Measurements from ENCODE around the gene FAM209A.
"Not testable (repeated sequence)": the region's sequence is repeated elsewhere in the genome, so short reads cannot be mapped to it uniquely, and the experiment has no call there.

FAM209A gene

GRCh38 chr20:56524444-56524843 lies at the start of gene FAM209A:
Gene FAM209A, plus strand, starts transcription at chr20:56524744. Its CDS starts 65 bp downstream, at chr20:56524809.
- H3K9ac ChIP-seq (ENCODE audit: low read depth, low read length); H3K4me3 ChIP-seq (ENCODE audit: low read depth, low read length); H3K36me3 ChIP-seq (ENCODE audit: control insufficient read depth, insufficient read depth, low read length); H3K27ac ChIP-seq (ENCODE audit: low read depth, low read length); H3K27me3 ChIP-seq (ENCODE audit: control insufficient read depth, insufficient read depth, low read length); H3K4me1 ChIP-seq (ENCODE audit: control insufficient read depth, insufficient read depth, low read length): not testable (repeated sequence)
- H3K9me3 ChIP-seq (ENCODE audit: control insufficient read depth, insufficient read depth, low read length) = peaks cover 17% of the 10 kb centered on the region

GRCh38 chr20:56483970-56484369 lies 40.6 kb upstream of the FAM209A start:
- no peaks in the 10 kb centered on the region for H3K27me3 ChIP-seq (ENCODE audit: control insufficient read depth, insufficient read depth, low read length)
- H3K9me3 ChIP-seq (ENCODE audit: control insufficient read depth, insufficient read depth, low read length) = no peaks in the 10 kb centered on the region
- no peak overlapping the region for H3K9ac ChIP-seq (ENCODE audit: low read depth, low read length)
- no peaks in the 10 kb centered on the region for H3K4me1 ChIP-seq (ENCODE audit: control insufficient read depth, insufficient read depth, low read length)
- no peak overlapping the region for H3K27ac ChIP-seq (ENCODE audit: low read depth, low read length)
- H3K4me3 ChIP-seq (ENCODE audit: low read depth, low read length) = no peak overlapping the region
- peaks cover 67% of the 10 kb centered on the region for H3K36me3 ChIP-seq (ENCODE audit: control insufficient read depth, insufficient read depth, low read length)

GRCh38 chr20:56487216-56487615 lies 37.3 kb upstream of the FAM209A start:
- Histone ChIP-seq H3K27ac (ENCODE audit: low read depth, low read length) (no peak overlapping the region), H3K9ac (ENCODE audit: low read depth, low read length) (no peak overlapping the region), H3K4me1 (ENCODE audit: control insufficient read depth, insufficient read depth, low read length) (no peaks in the 10 kb centered on the region), H3K9me3 (ENCODE audit: control insufficient read depth, insufficient read depth, low read length) (no peaks in the 10 kb centered on the region), H3K27me3 (ENCODE audit: control insufficient read depth, insufficient read depth, low read length) (no peaks in the 10 kb centered on the region), H3K4me3 (ENCODE audit: low read depth, low read length) (no peak overlapping the region), H3K36me3 (ENCODE audit: control insufficient read depth, insufficient read depth, low read length) (peaks cover 52% of the 10 kb centered on the region)

- Histone ChIP-seq H3K9ac (ENCODE audit: low read depth, low read length) (no peak overlapping the region), H3K9me3 (ENCODE audit: control insufficient read depth, insufficient read depth, low read length) (no peaks in the 10 kb centered on the region), H3K36me3 (ENCODE audit: control insufficient read depth, insufficient read depth, low read length) (peaks cover 43% of the 10 kb centered on the region), H3K27me3 (ENCODE audit: control insufficient read depth, insufficient read depth, low read length) (no peaks in the 10 kb centered on the region), H3K4me1 (ENCODE audit: control insufficient read depth, insufficient read depth, low read length) (no peaks in the 10 kb centered on the region), H3K27ac (ENCODE audit: low read depth, low read length) (no peak overlapping the region), H3K4me3 (ENCODE audit: low read depth, low read length) (no peak overlapping the region)
Measured at GRCh38 chr20:56488566-56488965, 36.0 kb upstream of the FAM209A start.

GRCh38 chr20:56501116-56501515 lies 23.4 kb upstream of the FAM209A start:
- Histone ChIP-seq H3K36me3 (ENCODE audit: control insufficient read depth, insufficient read depth, low read length) (0 out of 2 replicates have a peak, but pooled peaks cover 6% of the 10 kb centered on the region), H3K27ac (ENCODE audit: low read depth, low read length) (no peak overlapping the region), H3K4me1 (ENCODE audit: control insufficient read depth, insufficient read depth, low read length) (no peaks in the 10 kb centered on the region), H3K27me3 (ENCODE audit: control insufficient read depth, insufficient read depth, low read length) (no peaks in the 10 kb centered on the region), H3K9me3 (ENCODE audit: control insufficient read depth, insufficient read depth, low read length) (no peaks in the 10 kb centered on the region), H3K9ac (ENCODE audit: low read depth, low read length) (no peak overlapping the region), H3K4me3 (ENCODE audit: low read depth, low read length) (no peak overlapping the region)

- Histone ChIP-seq H3K4me3 (ENCODE audit: low read depth, low read length) (no peak overlapping the region), H3K36me3 (ENCODE audit: control insufficient read depth, insufficient read depth, low read length) (no peaks in the 10 kb centered on the region), H3K9ac (ENCODE audit: low read depth, low read length) (no peak overlapping the region), H3K27ac (ENCODE audit: low read depth, low read length) (no peak overlapping the region), H3K9me3 (ENCODE audit: control insufficient read depth, insufficient read depth, low read length) (no peaks in the 10 kb centered on the region), H3K4me1 (ENCODE audit: control insufficient read depth, insufficient read depth, low read length) (no peaks in the 10 kb centered on the region), H3K27me3 (ENCODE audit: control insufficient read depth, insufficient read depth, low read length) (no peaks in the 10 kb centered on the region)
Measured at GRCh38 chr20:56503916-56504315, 20.6 kb upstream of the FAM209A start.

GRCh38 chr20:56504373-56505005 lies 20.1 kb upstream of the FAM209A start:
- Histone ChIP-seq H3K9me3 (ENCODE audit: control insufficient read depth, insufficient read depth, low read length) (no peaks in the 10 kb centered on the region), H3K4me1 (ENCODE audit: control insufficient read depth, insufficient read depth, low read length) (no peaks in the 10 kb centered on the region), H3K36me3 (ENCODE audit: control insufficient read depth, insufficient read depth, low read length) (no peaks in the 10 kb centered on the region), H3K4me3 (ENCODE audit: low read depth, low read length) (no peak overlapping the region), H3K27me3 (ENCODE audit: control insufficient read depth, insufficient read depth, low read length) (no peaks in the 10 kb centered on the region), H3K27ac (ENCODE audit: low read depth, low read length) (no peak overlapping the region), H3K9ac (ENCODE audit: low read depth, low read length) (no peak overlapping the region)

GRCh38 chr20:56506103-56506502 lies 18.4 kb upstream of the FAM209A start:
- Histone ChIP-seq H3K27me3 (ENCODE audit: control insufficient read depth, insufficient read depth, low read length) (no peaks in the 10 kb centered on the region), H3K9me3 (ENCODE audit: control insufficient read depth, insufficient read depth, low read length) (no peaks in the 10 kb centered on the region), H3K36me3 (ENCODE audit: control insufficient read depth, insufficient read depth, low read length) (no peaks in the 10 kb centered on the region), H3K4me1 (ENCODE audit: control insufficient read depth, insufficient read depth, low read length) (no peaks in the 10 kb centered on the region), H3K4me3 (ENCODE audit: low read depth, low read length) (no peak overlapping the region), H3K27ac (ENCODE audit: low read depth, low read length) (no peak overlapping the region), H3K9ac (ENCODE audit: low read depth, low read length) (no peak overlapping the region)

GRCh38 chr20:56511926-56512325 lies 12.6 kb upstream of the FAM209A start:
- H3K4me3 ChIP-seq (ENCODE audit: low read depth, low read length) = no peak overlapping the region
- H3K27me3 ChIP-seq (ENCODE audit: control insufficient read depth, insufficient read depth, low read length) = no peaks in the 10 kb centered on the region
- H3K4me1 ChIP-seq (ENCODE audit: control insufficient read depth, insufficient read depth, low read length) = no peaks in the 10 kb centered on the region
- H3K27ac ChIP-seq (ENCODE audit: low read depth, low read length) = no peak overlapping the region
- no peak overlapping the region for H3K9ac ChIP-seq (ENCODE audit: low read depth, low read length)
- no peaks in the 10 kb centered on the region for H3K9me3 ChIP-seq (ENCODE audit: control insufficient read depth, insufficient read depth, low read length)
- peaks cover 18% of the 10 kb centered on the region for H3K36me3 ChIP-seq (ENCODE audit: control insufficient read depth, insufficient read depth, low read length)

GRCh38 chr20:56513161-56514150 lies 11.1 kb upstream of the FAM209A start:
- Histone ChIP-seq H3K27ac (ENCODE audit: low read depth, low read length) (no peak overlapping the region), H3K4me1 (ENCODE audit: control insufficient read depth, insufficient read depth, low read length) (no peaks in the 10 kb centered on the region), H3K4me3 (ENCODE audit: low read depth, low read length) (no peak overlapping the region), H3K27me3 (ENCODE audit: control insufficient read depth, insufficient read depth, low read length) (no peaks in the 10 kb centered on the region), H3K36me3 (ENCODE audit: control insufficient read depth, insufficient read depth, low read length) (peaks cover 34% of the 10 kb centered on the region), H3K9me3 (ENCODE audit: control insufficient read depth, insufficient read depth, low read length) (no peaks in the 10 kb centered on the region), H3K9ac (ENCODE audit: low read depth, low read length) (no peak overlapping the region)

- Histone ChIP-seq H3K27ac (ENCODE audit: low read depth, low read length) (no peak overlapping the region), H3K27me3 (ENCODE audit: control insufficient read depth, insufficient read depth, low read length) (no peaks in the 10 kb centered on the region), H3K9ac (ENCODE audit: low read depth, low read length) (no peak overlapping the region), H3K9me3 (ENCODE audit: control insufficient read depth, insufficient read depth, low read length) (peaks cover 15% of the 10 kb centered on the region), H3K4me1 (ENCODE audit: control insufficient read depth, insufficient read depth, low read length) (no peaks in the 10 kb centered on the region), H3K36me3 (ENCODE audit: control insufficient read depth, insufficient read depth, low read length) (peaks cover 49% of the 10 kb centered on the region), H3K4me3 (ENCODE audit: low read depth, low read length) (no peak overlapping the region)
Measured at GRCh38 chr20:56516631-56517030, 7.9 kb upstream of the FAM209A start.

All from HUES48 (cell line).